GM12872 (cell line): ENCODE measurements around the gene LCP1.

Source experiments
- CTCF ChIP-seq: IDR thresholded peaks from 3 replicates; pipeline ENCODE4 v1.5.1; 2011; ENCODE audit warnings: low read depth, mild to moderate bottlenecking, low read length, moderate library complexity; ENCODE audit not compliant: insufficient read depth

The LCP1 gene

GRCh38 chr13:46179491-46179908 is 2.5 kb downstream of the LCP1 start:
- TF ChIP-seq CTCF, result no peak

GRCh38 chr13:46178821-46179220 is 3.2 kb downstream of the LCP1 start:
- no peak for TF ChIP-seq CTCF

- no peak for TF ChIP-seq CTCF
Observed at GRCh38 chr13:46178143-46178542, 3.8 kb downstream of the LCP1 start.

- no peak for TF ChIP-seq CTCF
Observed at GRCh38 chr13:46176756-46177155, 5.2 kb downstream of the LCP1 start.

- no peak for TF ChIP-seq CTCF
Observed at GRCh38 chr13:46173656-46174055, 8.3 kb downstream of the LCP1 start.

- no peak for TF ChIP-seq CTCF
Observed at GRCh38 chr13:46172531-46172991, 9.4 kb downstream of the LCP1 start.

GRCh38 chr13:46171739-46172138 is 10.2 kb downstream of the LCP1 start:
- TF ChIP-seq CTCF, result no peak

- no peak for TF ChIP-seq CTCF
Observed at GRCh38 chr13:46171217-46171616, 10.8 kb downstream of the LCP1 start.
